Caco-2 (cell line): ENCODE data around the gene LIPN. TPM values are rescaled to one million over a fixed set of nuclear protein-coding genes. Genes with fewer than 3 reads are reported as not detected.
"Not testable (repeated sequence)": the region's sequence is repeated elsewhere in the genome, so short reads cannot be mapped to it uniquely, and the experiment has no call there.

Source experiments
- BruUV-seq: library from RNA; stranded (reverse); fragments of 400-500 nt; replicated peaks from 2 replicates; lab custom pipeline; 2021; lab: Mats Ljungman, UMichigan
- CTCF ChIA-PET: fragments of 300-600 bp; sonication (Branson Sonifier 250); formaldehyde crosslinking; loops from one replicate; lab custom pipeline; 2022; ENCODE audit warnings: antibody characterized with exemption; lab: Charles Lee
- POLR2A ChIA-PET: fragments of 300-600 bp; sonication (Branson Sonifier 250); formaldehyde crosslinking; loops from one replicate; lab custom pipeline; 2022; ENCODE audit warnings: antibody characterized with exemption; lab: Charles Lee
- DNase-seq, 2 experiments: peaks; one replicate each; pipeline versions ENCODE4 v3.0.0 to v3.0.0-alpha.2; 2020 to 2022
- H3K27me3 ChIP-seq: replicated peaks from 2 replicates; pipeline ENCODE4 v1.6.0; 2011; ENCODE audit warnings: low read length; ENCODE audit not compliant: control insufficient read depth, insufficient read depth
- H3K36me3 ChIP-seq: 2 replicates; pipeline ENCODE4 v1.5.1; 2011; ENCODE audit warnings: low read length; ENCODE audit not compliant: control insufficient read depth, insufficient read depth
- H3K4me1 ChIP-seq: fragments of 250-450 bp; sonication (Bioruptor Pico); 2 replicates; pipeline ENCODE4 v1.5.1; 2020; ENCODE audit warnings: mild to moderate bottlenecking
- H3K4me3 ChIP-seq: 2 replicates; pipeline ENCODE4 v1.5.1; 2011; ENCODE audit warnings: low read depth, mild to moderate bottlenecking, control low read depth, low read length
- H3K9me3 ChIP-seq: fragments of 250-450 bp; sonication (Bioruptor Pico); 2 replicates; pipeline ENCODE4 v1.5.1; 2020; ENCODE audit warnings: mild to moderate bottlenecking, moderate library complexity
- H3K27ac Mint-ChIP-seq: one replicate; pipeline ENCODE4 v1.8.0; 2022; ENCODE audit warnings: mixed read lengths; ENCODE audit not compliant: unreplicated experiment
- H3K27me3 Mint-ChIP-seq: one replicate; pipeline ENCODE4 v1.8.0; 2022; ENCODE audit warnings: mixed read lengths; ENCODE audit not compliant: insufficient read depth, unreplicated experiment
- H3K36me3 Mint-ChIP-seq: one replicate; pipeline ENCODE4 v1.8.0; 2022; ENCODE audit warnings: mild to moderate bottlenecking, mixed read lengths; ENCODE audit not compliant: insufficient read depth, unreplicated experiment
- H3K4me1 Mint-ChIP-seq: one replicate; pipeline ENCODE4 v1.8.0; 2022; ENCODE audit warnings: low read depth, mixed read lengths; ENCODE audit not compliant: unreplicated experiment
- H3K4me3 Mint-ChIP-seq: one replicate; pipeline ENCODE4 v1.8.0; 2022; ENCODE audit warnings: mild to moderate bottlenecking, moderate library complexity, mixed read lengths; ENCODE audit not compliant: unreplicated experiment
- H3K9me3 Mint-ChIP-seq: one replicate; pipeline ENCODE4 v1.8.0; 2022; ENCODE audit warnings: mixed read lengths; ENCODE audit not compliant: unreplicated experiment
- intact Hi-C: fragments of 100-400 bp; cut with micrococcal nuclease; formaldehyde crosslinking; loops from one replicate; pipeline ENCODE4 v1.10.0; 2022; ENCODE audit not compliant: unreplicated experiment
- total RNA-seq: library from RNA; stranded (reverse); gene quantifications from 2 replicates; pipeline ENCODE4 v1.2.3, GENCODE V29; 2022
- TF ChIP-seq, protein P1 (sequence below), 2 experiments: fragments of 200-600 bp in 1 of 2; IDR thresholded peaks; 1 replicate in 1 of 2; 2 replicates in 1 of 2; pipeline versions ENCODE4 v1.5.1 to v1.8.0; 2011 to 2022; ENCODE audit warnings: antibody characterized with exemption in 1 of 2, control low read depth in 1 of 2, inconsistent platforms in 1 of 2, low read depth in 1 of 2, low read length in 1 of 2, mild to moderate bottlenecking in 1 of 2, moderate library complexity in 1 of 2; ENCODE audit not compliant: insufficient read depth in 1 of 2, severe bottlenecking in 1 of 2, unreplicated experiment in 1 of 2

Gene LIPN
- total RNA-seq, 1 experiment from 2014 or later, result not detected

DNA sequence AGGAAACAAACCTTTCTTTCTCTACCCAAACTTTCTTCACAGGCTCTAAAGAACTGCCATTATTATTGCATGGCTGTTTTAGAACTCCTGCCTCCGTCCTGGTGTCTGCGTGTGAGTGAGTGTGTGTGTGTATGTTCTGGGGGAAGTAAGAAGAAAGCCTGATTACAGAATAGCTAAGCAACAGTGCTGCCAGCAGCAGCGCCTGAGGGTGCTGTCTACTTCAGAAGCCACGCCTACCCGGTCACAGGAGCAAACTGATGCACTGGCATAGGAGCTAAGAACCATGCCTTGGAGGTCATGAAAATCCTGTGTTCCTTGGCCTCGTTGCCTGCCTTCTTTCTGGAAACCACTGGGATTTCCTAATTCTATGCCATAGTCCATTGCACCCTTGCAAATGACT is 28.5 kb upstream of the LIPN start:
- Mint-ChIP-seq H3K4me3 (no peak overlapping the region), H3K27me3 (no peaks in the 10 kb centered on the region), H3K4me1 (no peaks in the 10 kb centered on the region), H3K9me3 (no peaks in the 10 kb centered on the region), H3K36me3 (no peaks in the 10 kb centered on the region), H3K27ac (no peak overlapping the region)
- Histone ChIP-seq H3K4me3 (no peak overlapping the region), H3K27me3 (no peaks in the 10 kb centered on the region), H3K4me1 (no peaks in the 10 kb centered on the region), H3K36me3 (no peaks in the 10 kb centered on the region), H3K9me3 (no peaks in the 10 kb centered on the region)
- TF ChIP-seq, protein P1, sequence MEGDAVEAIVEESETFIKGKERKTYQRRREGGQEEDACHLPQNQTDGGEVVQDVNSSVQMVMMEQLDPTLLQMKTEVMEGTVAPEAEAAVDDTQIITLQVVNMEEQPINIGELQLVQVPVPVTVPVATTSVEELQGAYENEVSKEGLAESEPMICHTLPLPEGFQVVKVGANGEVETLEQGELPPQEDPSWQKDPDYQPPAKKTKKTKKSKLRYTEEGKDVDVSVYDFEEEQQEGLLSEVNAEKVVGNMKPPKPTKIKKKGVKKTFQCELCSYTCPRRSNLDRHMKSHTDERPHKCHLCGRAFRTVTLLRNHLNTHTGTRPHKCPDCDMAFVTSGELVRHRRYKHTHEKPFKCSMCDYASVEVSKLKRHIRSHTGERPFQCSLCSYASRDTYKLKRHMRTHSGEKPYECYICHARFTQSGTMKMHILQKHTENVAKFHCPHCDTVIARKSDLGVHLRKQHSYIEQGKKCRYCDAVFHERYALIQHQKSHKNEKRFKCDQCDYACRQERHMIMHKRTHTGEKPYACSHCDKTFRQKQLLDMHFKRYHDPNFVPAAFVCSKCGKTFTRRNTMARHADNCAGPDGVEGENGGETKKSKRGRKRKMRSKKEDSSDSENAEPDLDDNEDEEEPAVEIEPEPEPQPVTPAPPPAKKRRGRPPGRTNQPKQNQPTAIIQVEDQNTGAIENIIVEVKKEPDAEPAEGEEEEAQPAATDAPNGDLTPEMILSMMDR (IDR thresholded peaks at IDR 0.05; ENCODE audit: insufficient read depth in 1 of 2, low read depth in 1 of 2, low read length in 1 of 2, severe bottlenecking in 1 of 2, unreplicated experiment in 1 of 2), result no peak
- CTCF ChIA-PET, result no interaction called here
- no TSS peak for BruUV-seq
- intact Hi-C loops, result no loop called here
- no peak for DNase-seq
- POLR2A ChIA-PET, result no interaction called here

DNA sequence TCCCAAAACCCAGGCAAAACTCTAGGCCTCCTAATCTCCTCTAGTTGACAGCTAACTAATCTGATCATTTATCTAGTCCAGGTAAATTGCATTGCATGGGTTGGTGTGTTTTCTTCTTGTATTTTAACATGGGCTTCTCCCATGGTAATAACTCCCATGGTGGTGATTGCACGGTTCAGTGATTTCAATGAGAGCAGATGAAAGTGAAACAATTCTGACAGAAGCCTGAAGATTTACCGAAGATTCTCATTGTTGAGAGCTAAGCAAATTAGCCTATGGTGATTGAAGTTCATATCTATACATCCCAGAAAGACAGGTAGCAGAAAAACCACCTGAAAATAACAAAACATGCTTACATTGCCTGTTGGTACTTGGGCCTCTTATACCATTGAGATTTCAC is 26.6 kb upstream of the LIPN start:
- Histone ChIP-seq H3K36me3 (no peaks in the 10 kb centered on the region), H3K4me1 (no peaks in the 10 kb centered on the region), H3K27me3 (no peaks in the 10 kb centered on the region), H3K4me3 (no peak overlapping the region), H3K9me3 (no peaks in the 10 kb centered on the region)
- no peaks in the 10 kb centered on the region for H3K27me3 Mint-ChIP-seq
- no peak overlapping the region for H3K27ac Mint-ChIP-seq
- no peaks in the 10 kb centered on the region for H3K9me3 Mint-ChIP-seq
- H3K4me3 Mint-ChIP-seq, result no peak overlapping the region
- no peaks in the 10 kb centered on the region for H3K36me3 Mint-ChIP-seq
- ChIA-PET CTCF (no interaction called here), POLR2A (no interaction called here)
- no peaks in the 10 kb centered on the region for H3K4me1 Mint-ChIP-seq
- DNase-seq, result no peak
- no TSS peak for BruUV-seq
- TF ChIP-seq, protein P1 (IDR thresholded peaks at IDR 0.05; ENCODE audit: insufficient read depth in 1 of 2, low read depth in 1 of 2, low read length in 1 of 2, severe bottlenecking in 1 of 2, unreplicated experiment in 1 of 2), result no peak
- intact Hi-C loops, result no loop called here

DNA sequence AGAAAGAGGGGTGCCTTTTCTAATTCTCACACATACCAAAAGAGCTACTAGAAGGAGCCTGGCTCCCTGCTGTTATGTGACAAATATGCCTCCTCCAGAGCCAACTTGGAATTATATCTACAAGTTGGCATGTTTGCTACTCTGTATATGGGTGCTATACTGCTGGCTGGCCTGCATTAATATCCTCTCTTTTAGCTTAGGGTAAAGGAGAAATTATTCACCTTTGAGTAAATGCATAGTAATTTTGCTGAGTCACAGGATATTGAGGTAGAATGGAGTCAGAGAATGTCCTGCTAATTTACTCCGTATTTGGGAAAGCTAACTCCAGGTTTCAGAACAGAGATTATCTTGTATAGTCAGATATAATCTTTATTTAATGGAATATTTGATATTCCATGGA is 24.2 kb upstream of the LIPN start:
- no peak overlapping the region for H3K27ac Mint-ChIP-seq
- H3K4me1 Mint-ChIP-seq, result no peaks in the 10 kb centered on the region
- POLR2A ChIA-PET, result no interaction called here
- TF ChIP-seq, protein P1 (IDR thresholded peaks at IDR 0.05; ENCODE audit: insufficient read depth in 1 of 2, low read depth in 1 of 2, low read length in 1 of 2, severe bottlenecking in 1 of 2, unreplicated experiment in 1 of 2), result no peak
- CTCF ChIA-PET, result no interaction called here
- no peaks in the 10 kb centered on the region for H3K9me3 Mint-ChIP-seq
- no peak overlapping the region for H3K4me3 Mint-ChIP-seq
- Histone ChIP-seq H3K27me3 (no peaks in the 10 kb centered on the region), H3K4me1 (no peaks in the 10 kb centered on the region), H3K9me3 (no peaks in the 10 kb centered on the region), H3K4me3 (no peak overlapping the region), H3K36me3 (no peaks in the 10 kb centered on the region)
- intact Hi-C loops, result no loop called here
- H3K36me3 Mint-ChIP-seq, result no peaks in the 10 kb centered on the region
- DNase-seq, result no peak
- H3K27me3 Mint-ChIP-seq, result no peaks in the 10 kb centered on the region
- no TSS peak for BruUV-seq

DNA sequence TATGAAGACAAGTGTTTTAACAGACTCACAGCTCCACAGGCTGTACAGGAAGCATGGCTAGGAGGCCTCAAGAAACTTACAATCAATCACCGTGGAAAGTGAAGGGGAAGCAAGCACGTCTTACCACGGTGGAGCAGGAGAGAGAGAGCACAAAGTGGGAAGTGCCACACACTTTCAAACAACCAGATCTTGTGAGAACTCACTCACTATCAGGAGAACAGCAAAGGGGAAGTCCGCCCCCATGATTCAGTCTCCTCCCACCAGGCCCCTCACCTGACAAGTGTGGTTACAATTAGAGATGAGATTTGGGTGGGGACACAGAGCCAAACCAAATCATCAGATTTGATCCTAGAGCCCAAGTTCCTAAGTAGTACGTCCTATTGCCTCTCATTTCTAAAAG is 17.9 kb upstream of the LIPN start:
- CTCF ChIA-PET, H3K36me3 Mint-ChIP-seq, H3K9me3 ChIP-seq, H3K4me1 Mint-ChIP-seq, H3K27me3 Mint-ChIP-seq, H3K4me3 ChIP-seq, H3K27me3 ChIP-seq, H3K36me3 ChIP-seq, POLR2A ChIA-PET, BruUV-seq, H3K27ac Mint-ChIP-seq, H3K4me3 Mint-ChIP-seq, H3K4me1 ChIP-seq, H3K9me3 Mint-ChIP-seq, DNase-seq, intact Hi-C loops: not testable (repeated sequence)
